HPDE6-E6E7 (cell line): ENCODE results near the gene RPS21.
"Not testable (repeated sequence)": the region's sequence is repeated elsewhere in the genome, so short reads cannot be mapped to it uniquely, and the experiment has no call there.

Source experiments
- DNase-seq: peaks from one replicate; pipeline ENCODE4 v3.0.0; 2011; ENCODE audit warnings: missing footprints; ENCODE audit errors: extremely low spot score

Gene RPS21

GRCh38 chr20:62411479-62412193 lies 24.7 kb downstream of the RPS21 start:
- DNase-seq, result no peak

- DNase-seq, result no peak
These were observed 25.5 kb downstream of the RPS21 start for GRCh38 chr20:62412194-62413024.

GRCh38 chr20:62413025-62413570 lies 26.2 kb downstream of the RPS21 start:
- no peak for DNase-seq

- no peak for DNase-seq
These were observed 27.1 kb downstream of the RPS21 start for GRCh38 chr20:62413896-62414481.

GRCh38 chr20:62415354-62416111 lies 28.6 kb downstream of the RPS21 start:
- no peak for DNase-seq

GRCh38 chr20:62416651-62417637 lies 30.0 kb downstream of the RPS21 start:
- no peak for DNase-seq

- no peak for DNase-seq
These were observed 31.2 kb downstream of the RPS21 start for GRCh38 chr20:62417981-62418708.

GRCh38 chr20:62418709-62419487 lies 32.0 kb downstream of the RPS21 start:
- no peak for DNase-seq

GRCh38 chr20:62419759-62420158 lies 32.9 kb downstream of the RPS21 start:
- no peak for DNase-seq

GRCh38 chr20:62420846-62421715 lies 34.2 kb downstream of the RPS21 start:
- DNase-seq, result no peak

GRCh38 chr20:62421716-62421990 lies 34.8 kb downstream of the RPS21 start:
- no peak for DNase-seq

GRCh38 chr20:62422636-62423325 lies 35.9 kb downstream of the RPS21 start:
- DNase-seq, result no peak

GRCh38 chr20:62423326-62423706 lies 36.4 kb downstream of the RPS21 start:
- no peak for DNase-seq

- DNase-seq, result no peak
These were observed 37.6 kb downstream of the RPS21 start for GRCh38 chr20:62424249-62425107.

GRCh38 chr20:62425281-62426058 lies 38.6 kb downstream of the RPS21 start:
- no peak for DNase-seq

GRCh38 chr20:62426059-62426348 lies 39.1 kb downstream of the RPS21 start:
- not testable (repeated sequence) for DNase-seq
